ENCODE data around the gene PPP6R1.

DNA sequence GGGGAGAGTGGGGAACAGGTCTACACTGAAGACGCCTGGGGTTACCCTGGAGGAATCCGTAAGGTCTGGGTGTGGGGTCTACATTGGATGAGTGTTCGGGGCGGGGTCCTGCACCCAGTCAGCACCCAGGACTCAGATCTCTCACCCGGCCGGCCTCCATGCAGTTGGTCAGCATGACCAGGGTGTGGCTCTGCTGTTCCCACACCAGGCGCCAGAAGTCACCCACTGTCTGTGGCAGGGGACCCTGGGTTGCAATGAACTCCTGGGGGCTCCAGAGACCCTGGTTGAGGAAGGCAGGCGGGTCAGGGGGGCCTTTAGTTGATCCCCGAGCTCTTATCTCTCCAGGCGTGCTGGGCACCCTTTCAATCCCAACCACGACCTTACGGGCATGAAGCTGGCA lies 72.7 kb downstream of the PPP6R1 start:
- TF ChIP-seq, protein P1, sequence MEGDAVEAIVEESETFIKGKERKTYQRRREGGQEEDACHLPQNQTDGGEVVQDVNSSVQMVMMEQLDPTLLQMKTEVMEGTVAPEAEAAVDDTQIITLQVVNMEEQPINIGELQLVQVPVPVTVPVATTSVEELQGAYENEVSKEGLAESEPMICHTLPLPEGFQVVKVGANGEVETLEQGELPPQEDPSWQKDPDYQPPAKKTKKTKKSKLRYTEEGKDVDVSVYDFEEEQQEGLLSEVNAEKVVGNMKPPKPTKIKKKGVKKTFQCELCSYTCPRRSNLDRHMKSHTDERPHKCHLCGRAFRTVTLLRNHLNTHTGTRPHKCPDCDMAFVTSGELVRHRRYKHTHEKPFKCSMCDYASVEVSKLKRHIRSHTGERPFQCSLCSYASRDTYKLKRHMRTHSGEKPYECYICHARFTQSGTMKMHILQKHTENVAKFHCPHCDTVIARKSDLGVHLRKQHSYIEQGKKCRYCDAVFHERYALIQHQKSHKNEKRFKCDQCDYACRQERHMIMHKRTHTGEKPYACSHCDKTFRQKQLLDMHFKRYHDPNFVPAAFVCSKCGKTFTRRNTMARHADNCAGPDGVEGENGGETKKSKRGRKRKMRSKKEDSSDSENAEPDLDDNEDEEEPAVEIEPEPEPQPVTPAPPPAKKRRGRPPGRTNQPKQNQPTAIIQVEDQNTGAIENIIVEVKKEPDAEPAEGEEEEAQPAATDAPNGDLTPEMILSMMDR (conservative IDR thresholded peaks at IDR 0.05): no peak
- no peak for TF ChIP-seq ZFX (IDR thresholded peaks at IDR 0.05)
